ENCODE results near the gene EEIG1.
A peak's percentile ranks its signal among the peaks of the same experiment; 100 is the strongest.

EEIG1 gene

GRCh38 chr9:127970401-127971313, 10.1 kb downstream of the EEIG1 start:
- ChIA-PET POLR2A (interaction anchor here (0.6 to 1.6 kb wide), 2 partner anchors 9 to 26 kb away, joined by 4 to 7 read pairs; no protein-coding TSS in a partner anchor), CTCF (interaction anchor here (0.6 to 1.4 kb wide), 2 partner anchors 27 to 123 kb away, joined by 3 to 5 read pairs; no protein-coding TSS in a partner anchor)
- Histone ChIP-seq H3K27ac (ENCODE audit: extremely low read depth, low read depth, low read length) (peak overlapping the region; percentile 11; the same call in 1 of the 2 replicates), H3K4me1 (ENCODE audit: control insufficient read depth, insufficient read depth, low read length) (peaks cover 18% of the 10 kb centered on the region), H3K4me3 (ENCODE audit: low read depth, low read length) (no peak overlapping the region), H3K36me3 (ENCODE audit: control insufficient read depth in 2 of 2, insufficient read depth in 1 of 2, low read length in 2 of 2) (no peaks in the 10 kb centered on the region), H3K9me3 (ENCODE audit: control insufficient read depth, insufficient read depth, low read depth, low read length) (no peaks in the 10 kb centered on the region)
- TF ChIP-seq BCL11B (tag by site-specific recombination; IDR thresholded peaks at IDR 0.05; ENCODE audit: low read depth) (no peak), IKZF3 (tag by site-specific recombination; IDR thresholded peaks at IDR 0.05) (0 out of 2 replicates have a peak, but pooled peaks have one; percentile 17), ZNF157 (tag by site-specific recombination; IDR thresholded peaks at IDR 0.05) (no peak), ZSCAN30 (tag by site-specific recombination; IDR thresholded peaks at IDR 0.05) (no peak), ZNF202 (tag by site-specific recombination; IDR thresholded peaks at IDR 0.05; ENCODE audit: borderline replicate concordance) (no peak), ZNF501 (tag by site-specific recombination; IDR thresholded peaks at IDR 0.05) (no peak), ZNF660 (tag by site-specific recombination; IDR thresholded peaks at IDR 0.05) (0 out of 2 replicates have a peak, but pooled peaks have one; percentile 18), ZBTB49 (tag by site-specific recombination; IDR thresholded peaks at IDR 0.05; ENCODE audit: low read depth) (no peak), ZBTB11 (tag by site-specific recombination; conservative IDR thresholded peaks at IDR 0.05; ENCODE audit: low read depth) (no peak), ZNF768 (tag by site-specific recombination; IDR thresholded peaks at IDR 0.05) (no peak), PATZ1 (tag by site-specific recombination; IDR thresholded peaks at IDR 0.05) (0 out of 2 replicates have a peak, but pooled peaks have one; percentile 37), WT1 (tag by site-specific recombination; IDR thresholded peaks at IDR 0.05) (no peak), ZSCAN5A (tag by site-specific recombination; IDR thresholded peaks at IDR 0.05) (0 out of 2 replicates have a peak, but pooled peaks have one; percentile 1), ZNF24 (tag by site-specific recombination; IDR thresholded peaks at IDR 0.05) (0 out of 2 replicates have a peak, but pooled peaks have one; percentile 19), KLF16 (tag by site-specific recombination; IDR thresholded peaks at IDR 0.05) (no peak), ZNF785 (tag by site-specific recombination; IDR thresholded peaks at IDR 0.05) (no peak), BCL11A (tag by site-specific recombination; IDR thresholded peaks at IDR 0.05; ENCODE audit: low read depth) (no peak), ZNF433 (tag by site-specific recombination; IDR thresholded peaks at IDR 0.05; ENCODE audit: low read depth) (no peak), ZNF529 (tag by site-specific recombination; IDR thresholded peaks at IDR 0.05; ENCODE audit: insufficient replicate concordance) (no peak), ZNF549 (tag by site-specific recombination; IDR thresholded peaks at IDR 0.05) (no peak), ZNF362 (tag by site-specific recombination; IDR thresholded peaks at IDR 0.05) (no peak), ZNF18 (tag by site-specific recombination; IDR thresholded peaks at IDR 0.05) (peak; percentile 76), ZNF426 (tag by site-specific recombination; IDR thresholded peaks at IDR 0.05) (no peak)

Measured in HEK293 (cell line).